HepG2 (cell line): ENCODE results near the gene WRAP73. TPM values are rescaled to one million over a fixed set of nuclear protein-coding genes. Genes with fewer than 3 reads are reported as not detected.

Experiments
- ATAC-seq: fragments of 200-7000 bp; cut with Tn5 transposase; 3 replicates; pipeline ENCODE4 v1.9.1; 2020; ENCODE audit warnings: mild to moderate bottlenecking, moderate library complexity
- BruUV-seq: library from RNA; stranded (reverse); fragments of 400-500 nt; replicated peaks from 2 replicates; lab custom pipeline; 2021; lab: Mats Ljungman, UMichigan
- CTCF ChIA-PET: fragments of 300-600 bp; formaldehyde crosslinking; extraction: SDS; loops from one replicate; lab custom pipeline; 2021; ENCODE audit warnings: low total read pairs, inconsistent platforms, low intra/inter-chr PET ratio; lab: Yijun Ruan, JAX
- POLR2A ChIA-PET: fragments of 350-600 bp; sonication (Branson Sonifier 250); formaldehyde crosslinking; loops from one replicate; lab custom pipeline; 2020; ENCODE audit warnings: antibody characterized with exemption, inconsistent platforms; lab: Yijun Ruan, JAX
- DNase-seq: peaks from one replicate; pipeline ENCODE4 v3.0.0-alpha.2; 2015; ENCODE audit warnings: low spot score
- FAIRE-seq: peaks from 3 replicates; lab custom pipeline; 2011; peaks lifted over from hg19 to GRCh38; lab: Jason Lieb, UNC
- H2AFZ ChIP-seq: one replicate; pipeline ENCODE4 v1.6.1; 2011; ENCODE audit warnings: low read length, inconsistent platforms
- H3K27ac ChIP-seq: fragments of 300-600 bp; 3 replicates; pipeline ENCODE4 v1.8.0; 2011; ENCODE audit warnings: mixed run types, mild to moderate bottlenecking, mixed read lengths, low read length, inconsistent platforms; ENCODE audit not compliant: insufficient read depth; ENCODE audit errors: extremely low read length
- H3K27me3 ChIP-seq, 2 experiments: fragments of 200-600 bp in 1 of 2; 2 replicates in 1 of 2; 3 replicates in 1 of 2; pipeline versions ENCODE4 v1.6.0 to v1.8.0; 2011; ENCODE audit warnings: low read length in 2 of 2, mild to moderate bottlenecking in 2 of 2, moderate library complexity in 2 of 2, inconsistent platforms in 1 of 2; ENCODE audit not compliant: insufficient read depth in 2 of 2, control insufficient read depth in 1 of 2
- H3K36me3 ChIP-seq, 2 experiments: fragments of 200-600 bp in 1 of 2; replicated peaks in 1 of 2; 2 replicates in 1 of 2; 3 replicates in 1 of 2; pipeline versions ENCODE4 v1.5.1 to v1.8.0; 2011; ENCODE audit warnings: low read length in 2 of 2, inconsistent platforms in 1 of 2; ENCODE audit not compliant: insufficient read depth in 2 of 2, control insufficient read depth in 1 of 2
- H3K4me1 ChIP-seq: 2 replicates; pipeline ENCODE4 v1.5.1; 2012; ENCODE audit warnings: low read length, inconsistent platforms; ENCODE audit not compliant: insufficient read depth
- H3K4me2 ChIP-seq: 2 replicates; pipeline ENCODE4 v1.6.0; 2011; ENCODE audit warnings: low read depth, low read length, inconsistent platforms
- H3K4me3 ChIP-seq, 3 experiments: fragments of 200-600 bp in 1 of 3; sonication (generic), shearing (Covaris generic) in 1 of 3; replicated peaks in 1 of 3; 2 replicates each; pipeline ENCODE4 v1.5.1; 2011 to 2016; ENCODE audit warnings: low read length in 3 of 3, inconsistent platforms in 2 of 3, low read depth in 2 of 3, mild to moderate bottlenecking in 2 of 3, control low read depth in 1 of 3, mixed read lengths in 1 of 3; ENCODE audit not compliant: insufficient read depth in 1 of 3
- H3K79me2 ChIP-seq: one replicate; pipeline ENCODE4 v1.6.1; 2011; ENCODE audit warnings: low read length, inconsistent platforms; ENCODE audit not compliant: insufficient read depth
- H3K9ac ChIP-seq: 2 replicates; pipeline ENCODE4 v1.6.0; 2011; ENCODE audit warnings: mild to moderate bottlenecking, low read depth, low read length, inconsistent platforms; ENCODE audit not compliant: insufficient read depth
- H3K9me3 ChIP-seq: 2 replicates; pipeline ENCODE4 v1.5.1; 2012; ENCODE audit warnings: mild to moderate bottlenecking, low read length
- H4K20me1 ChIP-seq: 2 replicates; pipeline ENCODE4 v1.6.0; 2011; ENCODE audit warnings: inconsistent platforms, mild to moderate bottlenecking, low read length, moderate library complexity; ENCODE audit not compliant: insufficient read depth
- AKAP8 ChIP-seq: sonication (generic); formaldehyde crosslinking; IDR thresholded peaks from 2 replicates; pipeline ENCODE4 v1.5.1; 2020; ENCODE audit warnings: mild to moderate bottlenecking, missing genetic modification reagents
- ATF1 ChIP-seq: IDR thresholded peaks from 2 replicates; pipeline ENCODE4 v1.6.1; 2016; ENCODE audit warnings: mild to moderate bottlenecking, control low read depth
- FOXP1 ChIP-seq, 2 experiments: fragments of 450-650 bp in 1 of 2; IDR thresholded peaks; 2 replicates each; pipeline ENCODE4 v1.6.1; 2017 to 2018; ENCODE audit warnings: antibody characterized with exemption in 1 of 2
- SOX13 ChIP-seq, 3 experiments: fragments of 450-650 bp in 1 of 3; sonication (generic) in 1 of 3; formaldehyde crosslinking in 1 of 3; IDR thresholded peaks in 2 of 3; conservative IDR thresholded peaks in 1 of 3; 2 replicates each; pipeline versions ENCODE4 v1.5.0 to v1.6.1; 2016 to 2020; ENCODE audit warnings: antibody characterized with exemption in 1 of 3, mild to moderate bottlenecking in 1 of 3, missing compliant biosample characterization in 1 of 3, missing genetic modification reagents in 1 of 3, moderate library complexity in 1 of 3
- ZNF24 ChIP-seq: fragments of 450-650 bp; IDR thresholded peaks from 2 replicates; pipeline ENCODE4 v1.6.1; 2017; ENCODE audit warnings: antibody characterized with exemption, mild to moderate bottlenecking
- ZNF326 ChIP-seq: sonication (generic); formaldehyde crosslinking; IDR thresholded peaks from 2 replicates; pipeline ENCODE4 v1.4.0; 2020; ENCODE audit warnings: missing genetic modification reagents, borderline replicate concordance
- ZNF33B ChIP-seq: sonication (generic); formaldehyde crosslinking; IDR thresholded peaks from 2 replicates; pipeline ENCODE4 v1.5.1; 2020; ENCODE audit warnings: mild to moderate bottlenecking, missing genetic modification reagents
- ZNF468 ChIP-seq: sonication (generic); formaldehyde crosslinking; IDR thresholded peaks from 2 replicates; pipeline ENCODE4 v1.8.0; 2022; ENCODE audit warnings: mild to moderate bottlenecking, moderate library complexity, missing genetic modification reagents
- WGBS: methylation state at CpG from one replicate; pipeline ENCODE4 v1.1.6; 2017; ENCODE audit warnings: low lambda C conversion rate; 5-methylcytosine and 5-hydroxymethylcytosine counted together
- in situ Hi-C: cut with HindIII; loops from 2 replicates; pipeline ENCODE4 v1.10.0; 2017; ENCODE audit warnings: low pct_unique_long_range_greater_than_20kb; ENCODE audit not compliant: extremely low pct_ligation_motif_present
- intact Hi-C: fragments of 100-400 bp; cut with micrococcal nuclease; formaldehyde crosslinking; loops from one replicate; pipeline ENCODE4 v1.10.0; 2022; ENCODE audit not compliant: unreplicated experiment
- polyA plus RNA-seq, 8 experiments: library from polyadenylated mRNA; depleted of rRNA in 3 of 8; stranded (reverse) in 7 of 8; unstranded in 1 of 8; fragments of >200 nt; fragmentation: Illumina TruSeq in 4 of 8; extraction: Trizol in 4 of 8; gene quantifications; 2 replicates each; pipeline versions ENCODE4 v1.2.1 to v1.2.3, GENCODE V29; 2011 to 2016; ENCODE audit warnings: low read depth in 4 of 8, missing spikeins in 1 of 8, mixed read lengths in 1 of 8; ENCODE audit not compliant: insufficient read depth in 1 of 8
- total RNA-seq, 5 experiments: library from RNA; depleted of rRNA; stranded (reverse); fragments of >200 nt; fragmentation: Illumina TruSeq; extraction: Trizol; gene quantifications; 2 replicates each; pipeline ENCODE4 v1.2.3, GENCODE V29; 2016; ENCODE audit warnings: low read depth in 1 of 5
- TF ChIP-seq, protein P1 (sequence below): sonication (generic); formaldehyde crosslinking; IDR thresholded peaks from 2 replicates; pipeline ENCODE4 v1.8.0; 2022; ENCODE audit warnings: low read depth, missing genetic modification reagents
- TF ChIP-seq, protein P2 (sequence below): sonication (generic); formaldehyde crosslinking; IDR thresholded peaks from 2 replicates; pipeline ENCODE4 v1.4.0; 2020; ENCODE audit warnings: missing genetic modification reagents
- TF ChIP-seq, protein P3 (sequence below): sonication (generic); formaldehyde crosslinking; IDR thresholded peaks from 2 replicates; pipeline ENCODE4 v1.8.1; 2023; ENCODE audit warnings: mild to moderate bottlenecking, missing genetic modification reagents, borderline replicate concordance
- TF ChIP-seq, protein P4 (sequence below): sonication (generic); formaldehyde crosslinking; IDR thresholded peaks from 2 replicates; pipeline ENCODE4 v1.8.0; 2022; ENCODE audit warnings: missing genetic modification reagents, mild to moderate bottlenecking, inconsistent platforms, borderline replicate concordance
- TF ChIP-seq, protein P5 (sequence below): sonication (generic); formaldehyde crosslinking; IDR thresholded peaks from 2 replicates; pipeline ENCODE4 v1.4.0; 2020; ENCODE audit warnings: missing genetic modification reagents

Gene WRAP73
- total and polyA plus RNA-seq, 2 of the 13 experiments (the other 11 are each of a cell fraction or from before 2014, with no cell fraction given) = 18.1 to 40.4 TPM

DNA sequence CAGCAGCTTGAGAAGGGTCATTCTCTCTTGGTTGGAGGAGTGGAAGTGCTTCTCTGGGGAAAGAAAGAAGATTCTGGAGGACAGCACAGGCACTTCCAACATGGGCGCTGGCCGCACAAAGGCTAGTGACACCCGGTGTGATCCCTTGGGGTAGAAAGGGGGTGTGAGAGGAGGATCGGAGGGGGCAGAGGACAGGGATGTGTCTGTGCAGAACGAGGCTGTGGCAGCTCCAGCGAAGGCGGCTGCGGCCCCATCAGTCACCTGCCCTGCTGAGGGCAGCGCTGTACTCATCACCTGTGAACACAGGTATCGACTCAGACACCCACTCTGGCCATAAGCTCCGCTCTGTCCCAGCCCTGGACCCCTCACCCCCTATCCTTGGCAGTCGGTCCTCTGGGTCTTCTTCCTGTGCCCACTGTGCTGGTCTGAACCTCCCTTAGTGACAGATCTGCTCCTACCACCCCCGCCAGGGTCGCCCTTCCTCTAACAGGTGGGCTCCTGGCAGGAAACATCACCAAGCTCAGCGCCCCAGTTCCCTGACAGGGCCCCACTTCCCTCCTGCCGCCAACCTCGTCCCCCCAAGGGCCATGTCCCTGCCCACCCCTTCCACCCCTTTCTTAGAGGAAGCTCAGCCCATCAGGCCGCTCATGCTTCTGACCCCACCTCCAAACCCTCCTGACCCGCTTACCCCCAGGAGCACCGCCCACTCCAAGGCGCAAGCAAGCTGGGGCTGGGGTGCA, 22.5 kb upstream of the WRAP73 start:
- no TSS peak for BruUV-seq
- CTCF ChIA-PET = no interaction called here
- Histone ChIP-seq H3K27me3 (no peaks in the 10 kb centered on the region; a peak in 1 of 5 replicates), H3K9me3 (no peaks in the 10 kb centered on the region), H4K20me1 (peaks cover 3% of the 10 kb centered on the region; the same call in 1 of the 2 replicates), H3K36me3 (no peaks in the 10 kb centered on the region), H3K79me2 (no peaks in the 10 kb centered on the region), H3K4me3 (no peak overlapping the region), H3K4me2 (no peak overlapping the region), H3K27ac (no peak overlapping the region), H2AFZ (no peak overlapping the region), H3K9ac (no peak overlapping the region), H3K4me1 (peaks cover 19% of the 10 kb centered on the region)
- DNase-seq = no peak
- POLR2A ChIA-PET = no interaction called here
- no peak for ATAC-seq
- in situ Hi-C loops = no loop called here
- 78% methylated on average over 13 of the region's 21 CpGs for WGBS
- intact Hi-C loops = no loop called here
- FAIRE-seq = no peak
- TF ChIP-seq, protein P1, sequence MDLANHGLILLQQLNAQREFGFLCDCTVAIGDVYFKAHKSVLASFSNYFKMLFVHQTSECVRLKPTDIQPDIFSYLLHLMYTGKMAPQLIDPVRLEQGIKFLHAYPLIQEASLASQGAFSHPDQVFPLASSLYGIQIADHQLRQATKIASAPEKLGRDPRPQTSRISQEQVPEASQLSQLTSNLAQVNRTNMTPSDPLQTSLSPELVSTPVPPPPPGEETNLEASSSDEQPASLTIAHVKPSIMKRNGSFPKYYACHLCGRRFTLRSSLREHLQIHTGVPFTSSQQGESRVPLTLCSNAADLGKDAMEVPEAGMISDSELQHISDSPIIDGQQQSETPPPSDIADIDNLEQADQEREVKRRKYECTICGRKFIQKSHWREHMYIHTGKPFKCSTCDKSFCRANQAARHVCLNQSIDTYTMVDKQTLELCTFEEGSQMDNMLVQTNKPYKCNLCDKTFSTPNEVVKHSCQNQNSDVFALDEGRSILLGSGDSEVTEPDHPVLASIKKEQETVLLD (CRISPR knock-in tag) = no peak
- TF ChIP-seq ZNF24 (no peak), FOXP1 (IDR thresholded peaks at IDR 0.05) (no peak), FOXP1 (CRISPR knock-in tag; IDR thresholded peaks at IDR 0.05) (no peak), ZNF326 (CRISPR knock-in tag) (no peak), ZNF468 (CRISPR knock-in tag) (no peak), AKAP8 (no peak), SOX13 (IDR thresholded peaks at IDR 0.05) (no peak), SOX13 (CRISPR knock-in tag; conservative IDR thresholded peaks at IDR 0.05 in 1 of 2, IDR thresholded peaks at IDR 0.05 in 1 of 2) (no peak), ATF1 (no peak), ZNF33B (CRISPR knock-in tag) (no peak)
- TF ChIP-seq, protein P2, sequence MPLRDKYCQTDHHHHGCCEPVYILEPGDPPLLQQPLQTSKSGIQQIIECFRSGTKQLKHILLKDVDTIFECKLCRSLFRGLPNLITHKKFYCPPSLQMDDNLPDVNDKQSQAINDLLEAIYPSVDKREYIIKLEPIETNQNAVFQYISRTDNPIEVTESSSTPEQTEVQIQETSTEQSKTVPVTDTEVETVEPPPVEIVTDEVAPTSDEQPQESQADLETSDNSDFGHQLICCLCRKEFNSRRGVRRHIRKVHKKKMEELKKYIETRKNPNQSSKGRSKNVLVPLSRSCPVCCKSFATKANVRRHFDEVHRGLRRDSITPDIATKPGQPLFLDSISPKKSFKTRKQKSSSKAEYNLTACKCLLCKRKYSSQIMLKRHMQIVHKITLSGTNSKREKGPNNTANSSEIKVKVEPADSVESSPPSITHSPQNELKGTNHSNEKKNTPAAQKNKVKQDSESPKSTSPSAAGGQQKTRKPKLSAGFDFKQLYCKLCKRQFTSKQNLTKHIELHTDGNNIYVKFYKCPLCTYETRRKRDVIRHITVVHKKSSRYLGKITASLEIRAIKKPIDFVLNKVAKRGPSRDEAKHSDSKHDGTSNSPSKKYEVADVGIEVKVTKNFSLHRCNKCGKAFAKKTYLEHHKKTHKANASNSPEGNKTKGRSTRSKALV (CRISPR knock-in tag) = no peak
- TF ChIP-seq, protein P3, sequence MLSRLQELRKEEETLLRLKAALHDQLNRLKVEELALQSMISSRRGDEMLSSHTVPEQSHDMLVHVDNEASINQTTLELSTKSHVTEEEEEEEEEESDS (CRISPR knock-in tag) = no peak
- TF ChIP-seq, protein P4, sequence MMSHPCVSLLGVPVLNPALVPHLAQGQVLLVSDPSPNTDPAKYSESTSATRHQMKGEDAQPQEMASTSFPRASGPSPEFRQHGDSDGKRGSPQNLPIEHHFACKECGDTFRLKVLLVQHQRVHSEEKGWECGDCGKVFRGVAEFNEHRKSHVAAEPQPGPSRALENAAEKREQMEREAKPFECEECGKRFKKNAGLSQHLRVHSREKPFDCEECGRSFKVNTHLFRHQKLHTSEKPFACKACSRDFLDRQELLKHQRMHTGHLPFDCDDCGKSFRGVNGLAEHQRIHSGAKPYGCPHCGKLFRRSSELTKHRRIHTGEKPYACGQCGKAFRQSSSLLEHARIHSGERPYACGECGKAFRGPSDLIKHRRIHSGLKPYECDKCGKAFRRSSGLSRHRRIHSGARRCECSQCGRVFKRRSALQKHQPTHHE (CRISPR knock-in tag) = no peak
- TF ChIP-seq, protein P5, sequence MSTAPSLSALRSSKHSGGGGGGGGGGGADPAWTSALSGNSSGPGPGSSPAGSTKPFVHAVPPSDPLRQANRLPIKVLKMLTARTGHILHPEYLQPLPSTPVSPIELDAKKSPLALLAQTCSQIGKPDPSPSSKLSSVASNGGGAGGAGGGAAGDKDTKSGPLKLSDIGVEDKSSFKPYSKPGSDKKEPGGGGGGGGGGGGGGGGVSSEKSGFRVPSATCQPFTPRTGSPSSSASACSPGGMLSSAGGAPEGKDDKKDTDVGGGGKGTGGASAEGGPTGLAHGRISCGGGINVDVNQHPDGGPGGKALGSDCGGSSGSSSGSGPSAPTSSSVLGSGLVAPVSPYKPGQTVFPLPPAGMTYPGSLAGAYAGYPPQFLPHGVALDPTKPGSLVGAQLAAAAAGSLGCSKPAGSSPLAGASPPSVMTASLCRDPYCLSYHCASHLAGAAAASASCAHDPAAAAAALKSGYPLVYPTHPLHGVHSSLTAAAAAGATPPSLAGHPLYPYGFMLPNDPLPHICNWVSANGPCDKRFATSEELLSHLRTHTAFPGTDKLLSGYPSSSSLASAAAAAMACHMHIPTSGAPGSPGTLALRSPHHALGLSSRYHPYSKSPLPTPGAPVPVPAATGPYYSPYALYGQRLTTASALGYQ (CRISPR knock-in tag) = no peak
